Renal cortex interstitium (tissue), 11 donors: Measurements from ENCODE around the gene MCEMP1. TPM values are rescaled to one million over a fixed set of nuclear protein-coding genes. Genes with fewer than 3 reads are reported as not detected.
"Not testable (repeated sequence)": the region's sequence is repeated elsewhere in the genome, so short reads cannot be mapped to it uniquely, and the experiment has no call there.

Source experiments
- DNase-seq, 11 donors: peaks; one replicate each; pipeline ENCODE4 v3.0.0-alpha.2; 2013; ENCODE audit warnings: low read depth in 9 of 11, low spot score in 4 of 11; ENCODE audit errors: extremely low read depth in 1 of 11
- polyA plus RNA-seq, 3 donors: library from polyadenylated mRNA; unstranded; fragments of 120-200 nt; gene quantifications; one replicate each; pipeline ENCODE4 v1.2.1, GENCODE V29; 2013; ENCODE audit not compliant: insufficient read length in 3 of 3

Gene MCEMP1
- polyA plus RNA-seq, 3 donors: 0.14 to 0.61 (median 0.39) TPM

- no peak for DNase-seq
Measured at GRCh38 chr19:7642295-7643030, 34.4 kb upstream of the MCEMP1 start.

- no peak for DNase-seq
Measured at GRCh38 chr19:7643031-7643415, 33.9 kb upstream of the MCEMP1 start.

- not testable (repeated sequence) for DNase-seq
Measured at GRCh38 chr19:7643629-7644549, 33.0 kb upstream of the MCEMP1 start.

GRCh38 chr19:7644550-7644877 is 32.4 kb upstream of the MCEMP1 start:
- DNase-seq: no peak

- DNase-seq: no peak
Measured at GRCh38 chr19:7645163-7645562, 31.7 kb upstream of the MCEMP1 start.

GRCh38 chr19:7645656-7646425 is 31.0 kb upstream of the MCEMP1 start:
- no peak for DNase-seq

GRCh38 chr19:7646426-7646700 is 30.5 kb upstream of the MCEMP1 start:
- DNase-seq: no peak

DNA sequence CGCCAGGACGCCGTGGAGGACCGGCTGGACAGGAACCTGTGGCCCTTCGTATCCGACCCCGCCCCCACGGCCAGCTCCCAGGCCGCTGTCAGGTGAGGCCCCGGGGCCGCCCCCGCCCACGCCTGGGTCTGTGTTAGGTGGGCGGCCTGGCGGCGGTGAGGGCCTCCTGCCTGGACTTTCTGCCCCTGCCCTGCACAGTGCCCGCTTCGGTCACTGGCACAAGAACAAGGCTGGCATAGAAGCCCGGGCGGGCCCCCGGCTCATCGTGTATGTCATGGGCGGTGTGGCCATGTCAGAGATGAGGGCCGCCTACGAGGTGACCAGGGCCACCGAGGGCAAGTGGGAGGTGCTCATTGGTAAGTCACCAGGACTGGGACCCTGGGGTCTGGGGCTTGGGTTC is 29.7 kb upstream of the MCEMP1 start:
- DNase-seq: no peak

GRCh38 chr19:7648265-7649014 is 28.4 kb upstream of the MCEMP1 start:
- no peak for DNase-seq

GRCh38 chr19:7650148-7650547 is 26.7 kb upstream of the MCEMP1 start:
- DNase-seq: no peak

DNA sequence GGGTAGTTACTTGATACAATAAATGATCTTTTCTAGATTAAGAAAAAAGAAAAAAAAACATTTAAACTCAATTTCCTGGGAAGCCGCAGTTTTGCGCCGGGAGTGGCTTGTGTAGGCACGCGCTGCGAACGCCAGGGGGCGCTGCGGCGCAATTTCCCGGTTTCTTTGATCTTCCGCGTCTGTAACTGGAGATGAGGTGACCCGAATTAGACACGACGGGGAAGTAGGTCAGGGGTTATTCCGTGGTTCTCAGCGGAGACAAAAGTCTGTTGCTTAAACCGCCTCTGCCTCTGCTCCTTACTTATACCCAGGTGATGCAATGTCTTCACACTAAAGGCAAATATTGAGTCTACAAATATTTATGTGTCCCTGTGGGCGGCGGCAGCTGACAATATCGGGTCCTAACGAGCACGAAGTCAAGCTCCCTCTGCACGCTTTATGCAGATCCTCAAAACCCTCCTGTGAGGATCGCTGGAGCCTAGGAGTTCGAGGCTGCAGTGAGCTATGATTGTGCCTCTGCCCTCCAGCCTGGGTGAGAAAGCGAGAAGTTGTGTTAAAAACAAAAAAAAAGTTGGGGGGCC is 24.7 kb upstream of the MCEMP1 start:
- peak; percentile 55 to 81 (median 75) for DNase-seq

DNA sequence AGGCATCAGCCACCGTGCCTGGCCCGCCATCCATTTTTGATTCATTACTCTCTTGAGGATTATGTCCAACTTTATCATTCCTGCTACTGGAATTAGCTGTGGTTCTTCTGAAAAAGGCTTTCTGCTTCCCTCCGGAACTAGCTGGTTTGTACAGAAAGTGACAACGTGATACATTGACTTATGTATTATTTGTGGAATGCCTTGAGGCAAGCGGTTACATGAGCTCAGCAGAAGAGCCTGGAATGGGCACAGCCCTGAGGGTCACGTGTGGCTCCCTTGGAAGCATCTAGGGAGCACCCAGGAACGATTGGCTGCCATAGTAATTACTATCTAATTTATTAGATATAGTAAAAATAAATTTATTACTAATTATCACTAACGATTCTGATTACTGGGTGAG is 22.5 kb upstream of the MCEMP1 start:
- DNase-seq: no peak

- DNase-seq: no peak
Measured at GRCh38 chr19:7655581-7655980, 21.3 kb upstream of the MCEMP1 start.

- no peak for DNase-seq
Measured at GRCh38 chr19:7657131-7657751, 19.6 kb upstream of the MCEMP1 start.

GRCh38 chr19:7658219-7658686 is 18.6 kb upstream of the MCEMP1 start:
- DNase-seq: no peak

DNA sequence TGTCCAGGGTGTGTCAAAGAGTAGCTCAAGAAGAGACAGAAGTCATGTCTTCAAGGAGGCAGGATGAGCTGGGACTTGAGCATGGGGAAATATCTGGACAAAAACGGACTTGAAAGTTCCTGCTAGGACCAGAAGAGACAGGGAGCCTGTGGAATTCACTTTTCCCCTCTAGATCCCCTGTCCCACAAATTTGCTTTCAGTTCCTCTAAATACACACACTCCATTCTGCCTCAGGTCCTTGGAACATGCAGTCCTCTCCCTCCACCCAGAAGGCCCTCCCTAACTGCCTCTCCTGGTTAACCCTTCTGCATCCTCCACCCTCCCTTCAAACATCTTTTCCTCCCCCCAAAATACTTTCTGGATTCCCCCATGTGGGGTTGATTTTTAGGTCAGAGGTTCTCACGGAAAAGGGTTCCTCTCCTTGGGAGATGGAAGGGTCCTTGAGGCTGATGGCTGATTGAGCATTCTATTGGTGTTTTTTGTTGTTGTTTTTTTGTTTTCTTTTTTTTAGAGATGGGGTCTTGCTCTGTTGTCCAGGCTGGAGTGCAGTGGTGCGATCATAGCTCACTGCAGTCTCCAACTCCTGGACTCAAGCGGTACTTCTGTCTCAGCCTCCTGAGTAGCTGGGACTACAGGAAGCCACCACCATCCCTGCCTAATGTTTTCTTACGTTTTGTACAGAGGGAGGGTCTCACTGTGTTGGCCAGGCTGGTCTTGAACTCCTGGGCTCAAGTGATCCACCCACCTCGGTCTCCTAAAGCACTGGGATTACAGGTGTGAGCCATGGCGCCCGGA is 14.9 kb upstream of the MCEMP1 start:
- DNase-seq: no peak

GRCh38 chr19:7662657-7663056 is 14.2 kb upstream of the MCEMP1 start:
- no peak for DNase-seq

DNA sequence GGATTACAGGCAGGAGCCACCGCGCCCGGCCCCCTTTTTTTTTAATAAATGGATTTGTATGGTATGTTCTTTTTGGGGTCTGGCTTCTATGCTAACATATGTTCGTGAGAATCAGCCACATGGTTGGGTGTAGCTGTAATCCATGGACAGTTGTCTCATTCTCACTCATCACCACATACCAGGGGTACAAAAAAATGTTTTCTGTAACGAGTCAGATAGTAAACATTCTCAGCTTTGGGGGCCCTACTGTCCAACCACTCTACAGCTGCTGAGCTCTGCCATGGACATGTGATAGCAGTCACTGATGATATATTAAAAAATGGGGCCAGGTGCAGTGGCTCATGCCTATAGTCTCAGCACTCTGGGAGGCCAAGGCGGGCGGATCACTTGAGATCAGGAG is 13.2 kb upstream of the MCEMP1 start:
- DNase-seq: no peak
